GM19043 (cell line): Measurements from ENCODE around the gene ING1.
A peak's percentile ranks its signal among the peaks of the same experiment; 100 is the strongest.
"Not testable (repeated sequence)": the region's sequence is repeated elsewhere in the genome, so short reads cannot be mapped to it uniquely, and the experiment has no call there.

Source experiments
- ATAC-seq: cut with Tn5 transposase; IDR thresholded peaks from one replicate; pipeline ENCODE4 v1.9.1; 2021; ENCODE audit warnings: low read depth; ENCODE audit not compliant: unreplicated experiment

ING1 gene

GRCh38 chr13:110713642-110713952, at the start of gene ING1:
TSS of gene ING1 (plus strand) at chr13:110713700. CDS start at chr13:110714150, 450 bp downstream.
- ATAC-seq: no peak

- ATAC-seq: no peak
Measured at GRCh38 chr13:110664041-110664440, 49.5 kb upstream of the ING1 start.

- ATAC-seq: no peak
Measured at GRCh38 chr13:110664673-110665072, 48.8 kb upstream of the ING1 start.

- ATAC-seq: no peak
Measured at GRCh38 chr13:110665491-110666254, 47.8 kb upstream of the ING1 start.

GRCh38 chr13:110666255-110666533, 47.3 kb upstream of the ING1 start:
- no peak for ATAC-seq

- no peak for ATAC-seq
Measured at GRCh38 chr13:110669036-110669435, 44.5 kb upstream of the ING1 start.

GRCh38 chr13:110669814-110670213, 43.7 kb upstream of the ING1 start:
- not testable (repeated sequence) for ATAC-seq

GRCh38 chr13:110676595-110677587, 36.6 kb upstream of the ING1 start:
- ATAC-seq: peak; percentile 75

GRCh38 chr13:110677731-110678545, 35.6 kb upstream of the ING1 start:
- no peak for ATAC-seq

- no peak for ATAC-seq
Measured at GRCh38 chr13:110680852-110681251, 32.6 kb upstream of the ING1 start.

- ATAC-seq: no peak
Measured at GRCh38 chr13:110681868-110682550, 31.5 kb upstream of the ING1 start.

GRCh38 chr13:110682746-110683145, 30.8 kb upstream of the ING1 start:
- no peak for ATAC-seq

- no peak for ATAC-seq
Measured at GRCh38 chr13:110683203-110683883, 30.2 kb upstream of the ING1 start.

- no peak for ATAC-seq
Measured at GRCh38 chr13:110683921-110684320, 29.6 kb upstream of the ING1 start.

- ATAC-seq: no peak
Measured at GRCh38 chr13:110684388-110685056, 29.0 kb upstream of the ING1 start.

GRCh38 chr13:110685305-110686020, 28.0 kb upstream of the ING1 start:
- ATAC-seq: no peak

GRCh38 chr13:110687736-110688135, 25.8 kb upstream of the ING1 start:
- ATAC-seq: no peak

GRCh38 chr13:110689041-110689440, 24.5 kb upstream of the ING1 start:
- ATAC-seq: no peak

- no peak for ATAC-seq
Measured at GRCh38 chr13:110689711-110690110, 23.8 kb upstream of the ING1 start.
